GM08714 (cell line): ENCODE results near the gene KDM6A.
"Not testable (repeated sequence)": the region's sequence is repeated elsewhere in the genome, so short reads cannot be mapped to it uniquely, and the experiment has no call there.

ENCODE experiments used
- H3K4me3 ChIP-seq: fragments of 200-500 bp; sonication (Bioruptor generic); 2 replicates; pipeline ENCODE4 v1.5.1; 2014; ENCODE audit warnings: mild to moderate bottlenecking, low read length, inconsistent platforms
- ZNF274 ChIP-seq: IDR thresholded peaks from 2 replicates; pipeline ENCODE4 v1.6.1; 2012; ENCODE audit warnings: mild to moderate bottlenecking, low read depth, low read length

The KDM6A gene

GRCh38 chrX:44980403-44980802 lies 107.4 kb downstream of the KDM6A start:
- H3K4me3 ChIP-seq, result no peak overlapping the region
- TF ChIP-seq ZNF274, result no peak

- no peak overlapping the region for H3K4me3 ChIP-seq
- no peak for TF ChIP-seq ZNF274
Observed at GRCh38 chrX:44980883-44981282, 107.9 kb downstream of the KDM6A start.

GRCh38 chrX:44989995-44990770 lies 117.2 kb downstream of the KDM6A start:
- H3K4me3 ChIP-seq, result no peak overlapping the region
- TF ChIP-seq ZNF274, result no peak

GRCh38 chrX:44992775-44993174 lies 119.8 kb downstream of the KDM6A start:
- H3K4me3 ChIP-seq, result no peak overlapping the region
- TF ChIP-seq ZNF274, result no peak

- TF ChIP-seq ZNF274, result no peak
- no peak overlapping the region for H3K4me3 ChIP-seq
Observed at GRCh38 chrX:44996277-44996676, 123.3 kb downstream of the KDM6A start.

GRCh38 chrX:44997282-44997812 lies 124.4 kb downstream of the KDM6A start:
- no peak for TF ChIP-seq ZNF274
- H3K4me3 ChIP-seq, result peak overlapping the region; percentile 19; the same call in 1 of the 2 replicates

- no peak overlapping the region; the same call in 1 of the 2 replicates for H3K4me3 ChIP-seq
- no peak for TF ChIP-seq ZNF274
Observed at GRCh38 chrX:44997888-44998287, 124.9 kb downstream of the KDM6A start.

- H3K4me3 ChIP-seq, result not testable (repeated sequence)
Observed at GRCh38 chrX:44999237-44999636, 126.2 kb downstream of the KDM6A start.

- H3K4me3 ChIP-seq, result not testable (repeated sequence)
Observed at GRCh38 chrX:44999872-45000271, 126.9 kb downstream of the KDM6A start.

GRCh38 chrX:45001048-45001447 lies 128.1 kb downstream of the KDM6A start:
- TF ChIP-seq ZNF274, result no peak
- H3K4me3 ChIP-seq, result peak overlapping the region; percentile 62; the same call in 1 of the 2 replicates

GRCh38 chrX:45003085-45003484 lies 130.1 kb downstream of the KDM6A start:
- TF ChIP-seq ZNF274, result no peak
- no peak overlapping the region for H3K4me3 ChIP-seq

- TF ChIP-seq ZNF274, result no peak
- H3K4me3 ChIP-seq, result no peak overlapping the region
Observed at GRCh38 chrX:45006002-45006800, 133.2 kb downstream of the KDM6A start.

- TF ChIP-seq ZNF274, result no peak
- H3K4me3 ChIP-seq, result no peak overlapping the region
Observed at GRCh38 chrX:45007598-45007997, 134.6 kb downstream of the KDM6A start.

GRCh38 chrX:45009371-45010000 lies 136.5 kb downstream of the KDM6A start:
- no peak for TF ChIP-seq ZNF274
- H3K4me3 ChIP-seq, result no peak overlapping the region

- H3K4me3 ChIP-seq, result no peak overlapping the region
- TF ChIP-seq ZNF274, result no peak
Observed at GRCh38 chrX:45011131-45011530, 138.1 kb downstream of the KDM6A start.
